Activated gamma-delta T cell (primary cell): ENCODE measurements around the gene PRDM15.

ENCODE experiments used
- DNase-seq: peaks from one replicate; lab custom pipeline; 2025; lab: John Stamatoyannopoulos, UW

PRDM15 gene

GRCh38 chr21:41778930-41779600 lies 100.1 kb downstream of the PRDM15 start:
- DNase-seq = no peak

- DNase-seq = no peak
Measured at GRCh38 chr21:41777951-41778815, 101.0 kb downstream of the PRDM15 start.

DNA sequence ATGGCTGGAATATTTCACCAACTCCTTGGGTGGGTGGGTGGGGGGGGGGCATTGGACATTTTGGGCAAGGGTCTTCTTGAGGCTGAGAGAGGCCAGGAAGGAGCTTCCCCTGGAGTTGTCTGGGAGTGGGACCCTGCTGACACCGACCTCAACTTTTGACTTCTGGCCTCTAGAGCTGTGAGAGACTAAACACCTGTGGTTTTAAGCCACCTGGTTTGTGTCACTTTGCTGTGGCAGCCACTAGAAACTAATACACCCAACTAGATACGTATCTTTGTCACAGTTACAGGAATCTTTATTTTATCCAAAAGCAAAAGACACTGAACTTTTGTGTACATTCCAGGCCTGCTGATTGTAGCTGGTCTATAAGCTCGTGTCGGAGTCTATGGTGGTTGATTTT lies 102.4 kb downstream of the PRDM15 start:
- no peak for DNase-seq

DNA sequence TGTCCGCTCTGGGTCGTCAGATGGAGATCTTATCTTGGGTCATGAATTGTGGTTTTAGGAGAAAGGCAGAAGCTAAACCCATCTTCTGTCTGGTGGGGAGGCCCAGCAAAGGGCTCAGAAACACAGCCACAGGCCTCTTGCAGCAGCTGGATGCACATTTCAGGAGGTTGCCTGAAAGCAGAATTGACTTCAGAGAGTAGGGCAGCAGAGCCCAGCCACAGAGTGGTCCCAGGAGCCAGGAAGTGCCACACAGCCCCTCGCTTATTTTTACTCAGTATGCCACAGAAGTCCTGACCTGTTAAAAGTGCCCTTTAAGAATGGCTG lies 104.0 kb downstream of the PRDM15 start:
- no peak for DNase-seq

GRCh38 chr21:41774467-41775148 lies 104.5 kb downstream of the PRDM15 start:
- no peak for DNase-seq

- no peak for DNase-seq
Measured at GRCh38 chr21:41772351-41773080, 106.6 kb downstream of the PRDM15 start.

GRCh38 chr21:41771625-41771945 lies 107.6 kb downstream of the PRDM15 start:
- DNase-seq = no peak

GRCh38 chr21:41770901-41771624 lies 108.1 kb downstream of the PRDM15 start:
- no peak for DNase-seq

- no peak for DNase-seq
Measured at GRCh38 chr21:41769933-41770332, 109.2 kb downstream of the PRDM15 start.

GRCh38 chr21:41769521-41769920 lies 109.6 kb downstream of the PRDM15 start:
- DNase-seq = no peak

DNA sequence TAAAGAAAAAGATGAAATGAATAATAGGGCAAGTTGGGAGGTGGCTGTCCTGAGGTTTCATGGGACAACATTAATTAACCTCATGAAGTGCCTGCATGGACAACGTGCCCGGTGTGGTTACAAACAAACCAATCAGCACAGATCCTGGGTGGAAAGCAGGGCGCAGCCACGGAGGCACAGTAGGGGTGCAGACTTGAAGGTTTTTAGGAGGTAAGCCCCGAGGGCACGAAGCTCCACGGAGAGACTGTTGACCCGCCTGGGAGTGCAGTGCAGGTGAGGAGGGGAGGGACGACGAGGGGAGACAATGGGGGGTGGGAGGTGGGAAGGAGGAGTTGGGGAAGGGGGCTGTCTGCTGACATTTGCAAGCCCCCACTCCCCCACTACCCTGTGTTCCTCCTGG lies 110.0 kb downstream of the PRDM15 start:
- DNase-seq = no peak

DNA sequence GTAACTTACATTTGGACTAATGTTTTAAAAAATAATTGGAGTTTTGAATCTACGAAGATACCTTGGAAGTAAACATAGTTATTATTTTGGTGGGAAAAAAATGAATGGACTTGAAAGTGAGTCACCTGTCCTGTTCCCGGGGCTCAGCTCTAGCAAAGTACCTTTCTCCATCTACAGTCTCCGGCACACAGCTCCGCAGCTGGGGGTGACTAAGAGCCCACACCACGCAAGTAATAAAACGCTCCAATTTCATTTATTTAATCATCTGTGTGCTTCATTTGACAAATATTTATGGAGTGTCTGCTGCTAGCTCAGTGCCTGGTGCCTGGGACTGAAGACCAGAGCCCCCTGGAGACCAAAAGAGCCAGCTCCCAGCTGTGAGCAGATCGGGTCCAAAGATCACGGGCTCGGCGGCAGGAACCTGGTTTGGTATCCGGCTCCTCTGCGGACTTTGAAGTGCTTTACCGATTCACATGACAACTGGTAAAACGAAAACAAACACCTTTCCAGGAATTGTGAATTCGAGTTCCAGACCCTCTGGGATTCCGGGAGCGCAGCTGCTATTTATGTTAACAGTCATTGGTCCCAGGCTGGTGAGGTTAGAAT lies 110.6 kb downstream of the PRDM15 start:
- DNase-seq = no peak

DNA sequence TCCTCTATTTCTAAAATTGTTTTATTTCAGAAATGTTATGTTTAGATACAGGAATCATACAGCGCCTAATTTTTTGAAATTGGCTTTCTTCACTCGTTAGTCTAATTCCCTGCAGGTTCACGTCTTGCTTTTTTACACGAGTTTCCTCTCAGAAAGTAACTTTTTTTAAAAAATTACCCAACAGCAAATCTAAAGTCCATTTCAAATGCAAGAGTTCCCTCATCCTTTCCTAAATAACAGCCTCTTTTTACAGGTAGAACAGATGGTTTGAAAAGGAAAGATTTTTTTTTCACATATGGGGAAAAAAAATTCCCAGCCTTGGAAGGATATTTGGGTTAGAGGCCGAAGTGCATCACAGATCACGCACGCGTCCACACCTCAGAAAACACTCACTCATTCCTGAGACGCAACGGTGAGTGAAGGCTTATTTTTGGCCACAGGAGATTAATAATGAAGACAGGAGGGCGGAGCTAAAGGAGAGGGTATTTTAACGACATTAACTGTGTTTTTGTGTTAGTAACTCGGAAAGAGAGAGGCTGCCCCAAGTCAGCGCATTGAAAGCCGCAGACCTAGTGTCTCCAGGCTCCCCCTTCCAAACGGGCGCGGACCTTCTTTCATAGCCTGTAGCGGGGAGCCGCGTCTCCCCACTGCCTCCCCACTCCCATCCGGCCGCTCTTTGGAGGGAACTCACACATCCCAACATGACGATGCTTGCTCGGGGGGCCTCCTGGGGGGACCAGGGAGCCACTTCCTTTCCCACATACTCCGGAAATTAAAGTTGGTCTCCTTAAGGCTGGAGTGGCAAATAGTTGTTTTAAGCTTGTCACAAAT lies 111.3 kb downstream of the PRDM15 start:
- DNase-seq = no peak

DNA sequence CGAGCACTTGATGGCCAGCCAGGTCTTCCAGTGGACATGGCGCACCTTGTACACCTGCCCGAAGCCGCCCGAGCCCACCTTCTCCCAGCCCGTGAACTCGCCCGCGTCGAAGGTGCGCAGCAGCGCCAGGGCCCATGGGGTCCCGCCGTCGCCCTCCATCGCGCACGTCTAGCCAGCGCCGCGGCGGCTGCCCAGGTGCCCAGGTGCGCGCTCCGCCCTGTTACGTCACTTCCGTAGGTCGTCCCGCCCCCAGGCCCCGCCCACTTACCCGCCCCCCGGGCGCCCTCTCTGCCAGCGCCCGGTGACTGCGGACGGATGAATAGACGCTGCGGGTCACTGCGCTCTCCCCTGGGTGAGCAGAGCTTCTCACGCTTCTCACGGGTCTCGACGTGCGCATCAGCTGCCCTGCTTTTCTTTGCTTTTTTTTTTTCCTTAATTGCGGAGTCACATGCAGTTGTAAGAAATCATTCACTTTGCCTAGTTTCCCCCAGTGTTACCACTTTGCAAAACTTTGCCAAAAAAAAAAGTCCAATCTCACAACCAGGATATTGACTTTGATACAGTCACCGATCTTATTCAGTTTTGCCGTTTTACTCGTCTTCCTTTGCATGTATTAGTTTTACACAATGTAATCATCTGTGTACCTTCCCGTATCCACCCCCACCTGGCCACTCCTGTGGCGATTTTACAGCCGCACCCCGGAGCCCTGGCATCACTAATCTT lies 112.1 kb downstream of the PRDM15 start, which contains the start of gene RIPK4:
Gene RIPK4, minus strand, starts transcription at position 170 of the 723 bp plus-strand sequence. Its CDS starts 11 bp downstream, at position 159.
- no peak for DNase-seq

DNA sequence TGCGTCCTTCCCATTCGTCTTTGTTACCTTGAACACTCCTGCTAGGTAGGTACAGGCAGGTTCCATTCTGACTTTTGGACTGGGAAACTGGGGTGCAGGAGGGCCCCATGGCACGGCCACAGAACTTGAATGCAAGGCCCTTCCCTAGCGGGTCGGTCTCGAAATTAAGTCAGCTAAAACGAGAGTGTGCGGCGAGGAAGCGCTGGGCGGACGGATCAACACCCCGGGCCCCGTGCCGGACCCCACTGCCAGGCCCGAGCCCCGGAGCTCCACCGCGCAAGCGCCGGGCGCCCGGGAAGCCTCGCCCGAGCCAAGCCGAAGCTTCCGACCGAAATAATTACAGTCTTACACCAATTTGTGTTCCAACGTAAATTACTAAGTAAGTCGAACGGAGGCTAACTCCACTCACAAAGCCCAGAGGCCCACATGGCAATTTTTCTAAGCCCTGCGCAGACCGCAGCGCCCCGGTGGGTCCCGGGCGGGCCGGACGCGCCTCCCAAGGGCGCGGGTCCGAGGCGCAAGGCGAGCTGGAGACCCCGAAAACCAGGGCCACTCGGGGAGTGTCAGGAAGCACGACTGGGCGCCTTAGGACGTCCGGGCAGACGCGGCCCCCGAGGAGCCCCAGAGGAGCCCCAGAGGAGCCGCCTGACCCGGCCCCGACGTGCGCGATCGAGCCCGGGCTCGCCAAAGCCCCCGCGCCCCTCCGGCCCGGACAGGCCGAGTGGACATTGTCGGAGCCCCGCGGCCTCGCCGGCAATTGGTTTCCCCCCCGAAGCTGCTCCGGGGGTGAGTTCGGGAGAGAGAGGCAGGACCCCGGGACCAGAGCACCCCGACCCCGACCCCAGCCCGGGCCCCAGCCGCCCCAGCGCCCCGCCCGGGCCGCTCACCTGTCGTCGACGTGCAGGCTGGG lies 112.9 kb downstream of the PRDM15 start:
- DNase-seq = no peak

- DNase-seq = no peak
Measured at GRCh38 chr21:41765420-41765821, 113.7 kb downstream of the PRDM15 start.

DNA sequence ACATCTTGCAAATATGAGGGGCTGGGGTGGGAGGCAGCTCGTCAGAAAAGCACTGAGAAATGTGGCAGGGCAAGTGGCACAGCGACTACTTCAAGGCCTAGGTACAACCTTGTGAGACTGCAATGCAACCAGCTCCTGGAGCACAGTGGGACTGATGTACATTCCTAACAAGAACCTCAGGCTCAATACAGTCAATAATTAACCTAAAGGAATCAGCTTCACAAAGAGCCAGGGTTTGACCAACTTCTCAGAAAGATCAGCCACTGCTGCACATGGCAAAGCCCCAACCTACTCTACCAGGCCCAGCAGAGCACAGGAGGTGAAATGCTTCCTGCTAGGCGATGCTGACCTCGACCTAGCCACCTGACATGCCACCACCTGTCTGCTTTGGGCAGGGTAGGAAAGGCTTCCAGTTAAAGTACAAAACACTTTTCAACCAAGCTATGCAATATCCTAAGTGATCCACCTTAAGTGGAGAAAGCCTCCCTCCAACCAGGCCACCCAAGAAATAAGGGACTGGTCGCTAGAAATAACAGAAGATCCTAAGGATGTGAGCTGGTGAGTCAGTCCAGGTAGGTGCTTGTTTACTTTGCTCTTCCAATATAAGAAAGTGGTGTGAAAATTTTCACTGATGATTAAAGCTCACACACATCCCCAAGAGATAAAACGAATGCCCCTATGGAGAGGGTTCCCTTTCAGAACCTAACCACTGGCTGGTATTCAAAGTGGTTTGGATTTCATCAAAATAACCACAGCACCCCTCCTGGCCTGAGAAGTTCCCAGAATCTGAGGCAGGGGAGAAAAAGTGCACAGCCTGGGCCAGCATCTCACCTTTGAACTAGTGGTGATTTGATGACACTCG lies 114.4 kb downstream of the PRDM15 start:
- no peak for DNase-seq

DNA sequence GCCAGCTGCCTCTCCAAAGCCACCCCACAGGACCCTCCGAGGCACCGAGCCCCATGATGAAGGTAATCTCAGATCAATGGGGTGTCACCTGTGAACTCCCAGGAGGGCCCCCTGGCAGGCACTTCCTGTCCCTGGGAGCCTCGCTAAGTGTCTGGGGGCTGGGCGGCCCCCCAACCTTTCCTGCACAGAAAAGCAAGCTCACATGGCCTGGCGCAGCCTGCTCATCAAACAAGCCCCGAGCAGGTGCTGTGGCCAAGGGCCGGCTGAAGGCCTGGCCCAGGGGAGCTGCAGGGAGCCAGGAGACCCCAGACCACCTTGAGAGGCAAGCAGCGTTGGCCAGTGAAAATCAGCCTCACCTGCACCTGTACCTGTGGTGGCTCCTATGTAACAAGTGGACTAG lies 115.1 kb downstream of the PRDM15 start:
- no peak for DNase-seq
